Measurements from ENCODE around the gene PIK3R4. TPM values are rescaled to one million over a fixed set of nuclear protein-coding genes. Genes with fewer than 3 reads are reported as not detected.

PIK3R4 gene
- total RNA-seq, 1 donor from 2014 or later, result 21.9 TPM

DNA sequence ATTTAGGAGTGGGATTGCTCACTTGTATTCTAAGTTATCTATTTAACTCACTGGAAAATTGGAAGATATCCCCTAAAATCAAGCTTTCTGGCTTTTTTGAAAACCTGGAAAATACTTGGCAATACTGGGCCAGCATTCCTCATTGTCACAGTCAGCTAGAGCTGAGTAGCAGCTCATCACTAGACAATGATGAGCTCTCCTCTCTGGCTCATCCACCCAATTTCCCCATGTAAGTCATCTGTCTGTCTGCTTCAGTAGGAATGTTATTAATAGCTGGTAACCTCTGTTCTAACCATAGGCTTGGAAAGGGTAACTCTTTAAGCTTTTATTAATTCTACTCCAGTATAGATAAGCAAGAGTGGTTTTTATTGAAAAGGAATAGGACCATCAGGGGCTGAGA lies 39.7 kb upstream of the PIK3R4 start:
- no peak for DNase-seq (ENCODE audit: extremely low spot score, unreplicated experiment)
- H3K9me3 Mint-ChIP-seq (ENCODE audit: unreplicated experiment), result no peaks in the 10 kb centered on the region
- TF ChIP-seq, protein P1, sequence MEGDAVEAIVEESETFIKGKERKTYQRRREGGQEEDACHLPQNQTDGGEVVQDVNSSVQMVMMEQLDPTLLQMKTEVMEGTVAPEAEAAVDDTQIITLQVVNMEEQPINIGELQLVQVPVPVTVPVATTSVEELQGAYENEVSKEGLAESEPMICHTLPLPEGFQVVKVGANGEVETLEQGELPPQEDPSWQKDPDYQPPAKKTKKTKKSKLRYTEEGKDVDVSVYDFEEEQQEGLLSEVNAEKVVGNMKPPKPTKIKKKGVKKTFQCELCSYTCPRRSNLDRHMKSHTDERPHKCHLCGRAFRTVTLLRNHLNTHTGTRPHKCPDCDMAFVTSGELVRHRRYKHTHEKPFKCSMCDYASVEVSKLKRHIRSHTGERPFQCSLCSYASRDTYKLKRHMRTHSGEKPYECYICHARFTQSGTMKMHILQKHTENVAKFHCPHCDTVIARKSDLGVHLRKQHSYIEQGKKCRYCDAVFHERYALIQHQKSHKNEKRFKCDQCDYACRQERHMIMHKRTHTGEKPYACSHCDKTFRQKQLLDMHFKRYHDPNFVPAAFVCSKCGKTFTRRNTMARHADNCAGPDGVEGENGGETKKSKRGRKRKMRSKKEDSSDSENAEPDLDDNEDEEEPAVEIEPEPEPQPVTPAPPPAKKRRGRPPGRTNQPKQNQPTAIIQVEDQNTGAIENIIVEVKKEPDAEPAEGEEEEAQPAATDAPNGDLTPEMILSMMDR (IDR thresholded peaks at IDR 0.05), result no peak
- H3K4me3 Mint-ChIP-seq (ENCODE audit: unreplicated experiment), result no peak overlapping the region
- peaks cover 21% of the 10 kb centered on the region for H3K27me3 Mint-ChIP-seq (ENCODE audit: unreplicated experiment)
- no peaks in the 10 kb centered on the region for H3K4me1 Mint-ChIP-seq (ENCODE audit: unreplicated experiment)
- H3K27ac Mint-ChIP-seq (ENCODE audit: unreplicated experiment), result no peak overlapping the region
- no peaks in the 10 kb centered on the region for H3K36me3 Mint-ChIP-seq (ENCODE audit: unreplicated experiment)

DNA sequence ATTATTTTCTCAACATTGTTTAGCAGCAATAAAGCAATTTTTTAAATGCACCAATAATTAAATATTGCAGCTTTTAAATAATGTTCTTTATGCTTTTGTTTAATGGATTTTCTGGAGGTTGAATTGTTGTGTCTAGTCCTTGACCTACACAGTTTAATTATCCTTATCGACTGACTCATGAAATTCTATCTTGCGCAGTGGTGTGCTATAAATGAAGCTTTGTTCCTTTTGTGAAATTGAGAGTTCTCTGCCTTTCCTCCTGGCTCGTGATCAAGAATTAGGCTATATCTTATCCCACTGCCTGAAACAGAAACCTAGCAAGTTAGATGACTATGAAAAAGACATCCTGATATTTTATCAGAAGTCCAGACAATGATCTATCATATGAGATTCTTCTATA lies 37.0 kb upstream of the PIK3R4 start:
- Mint-ChIP-seq H3K27ac (ENCODE audit: unreplicated experiment) (no peak overlapping the region), H3K36me3 (ENCODE audit: unreplicated experiment) (no peaks in the 10 kb centered on the region), H3K4me3 (ENCODE audit: unreplicated experiment) (no peak overlapping the region), H3K27me3 (ENCODE audit: unreplicated experiment) (peaks cover 23% of the 10 kb centered on the region), H3K9me3 (ENCODE audit: unreplicated experiment) (no peaks in the 10 kb centered on the region), H3K4me1 (ENCODE audit: unreplicated experiment) (no peaks in the 10 kb centered on the region)
- DNase-seq (ENCODE audit: extremely low spot score, unreplicated experiment), result no peak
- TF ChIP-seq, protein P1 (IDR thresholded peaks at IDR 0.05), result no peak

DNA sequence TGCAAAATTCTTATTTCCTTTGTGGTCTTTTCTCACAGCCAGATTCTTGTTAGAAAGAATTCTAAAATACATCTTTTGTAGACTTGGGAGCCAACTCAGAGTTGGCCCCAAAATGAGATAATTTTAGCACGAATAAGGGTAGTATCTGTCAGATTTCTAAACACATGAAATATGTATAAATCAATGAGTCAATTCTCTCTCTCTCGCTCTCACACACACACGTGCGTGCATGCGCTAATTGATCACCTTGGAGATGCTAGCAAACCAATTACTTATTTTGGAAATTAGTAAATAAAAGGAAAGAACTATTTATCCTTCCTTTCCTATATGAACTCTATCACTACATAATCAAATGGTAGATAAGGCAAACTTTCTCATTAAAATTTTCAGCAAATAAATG lies 32.9 kb upstream of the PIK3R4 start:
- peaks cover 24% of the 10 kb centered on the region for H3K27me3 Mint-ChIP-seq (ENCODE audit: unreplicated experiment)
- TF ChIP-seq, protein P1 (IDR thresholded peaks at IDR 0.05), result no peak
- no peak overlapping the region for H3K4me3 Mint-ChIP-seq (ENCODE audit: unreplicated experiment)
- H3K9me3 Mint-ChIP-seq (ENCODE audit: unreplicated experiment), result no peaks in the 10 kb centered on the region
- no peak overlapping the region for H3K27ac Mint-ChIP-seq (ENCODE audit: unreplicated experiment)
- DNase-seq (ENCODE audit: extremely low spot score, unreplicated experiment), result no peak
- no peaks in the 10 kb centered on the region for H3K36me3 Mint-ChIP-seq (ENCODE audit: unreplicated experiment)
- H3K4me1 Mint-ChIP-seq (ENCODE audit: unreplicated experiment), result no peaks in the 10 kb centered on the region

DNA sequence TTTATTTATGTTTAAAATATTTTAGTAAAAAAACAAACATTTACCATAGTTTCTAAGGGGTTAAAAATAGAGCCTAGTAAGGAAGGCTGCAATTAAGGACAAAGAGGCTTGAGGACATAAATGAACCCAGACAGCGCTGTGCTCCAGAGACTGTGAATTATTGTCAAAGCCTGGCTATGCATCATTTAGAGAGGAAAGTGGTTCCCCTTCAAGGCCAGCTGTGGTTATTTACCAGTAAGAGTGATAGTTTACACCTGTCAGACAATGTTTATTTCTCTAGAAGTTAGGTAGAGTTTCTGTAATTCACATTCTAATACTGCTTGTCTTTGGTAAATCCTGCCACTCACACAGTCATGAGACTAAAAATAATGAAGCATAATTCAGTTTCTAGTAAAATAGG lies 32.4 kb upstream of the PIK3R4 start:
- Mint-ChIP-seq H3K4me3 (ENCODE audit: unreplicated experiment) (no peak overlapping the region), H3K27ac (ENCODE audit: unreplicated experiment) (no peak overlapping the region), H3K4me1 (ENCODE audit: unreplicated experiment) (no peaks in the 10 kb centered on the region), H3K9me3 (ENCODE audit: unreplicated experiment) (no peaks in the 10 kb centered on the region), H3K36me3 (ENCODE audit: unreplicated experiment) (no peaks in the 10 kb centered on the region), H3K27me3 (ENCODE audit: unreplicated experiment) (peaks cover 25% of the 10 kb centered on the region)
- DNase-seq (ENCODE audit: extremely low spot score, unreplicated experiment), result no peak
- TF ChIP-seq, protein P1 (IDR thresholded peaks at IDR 0.05), result no peak

DNA sequence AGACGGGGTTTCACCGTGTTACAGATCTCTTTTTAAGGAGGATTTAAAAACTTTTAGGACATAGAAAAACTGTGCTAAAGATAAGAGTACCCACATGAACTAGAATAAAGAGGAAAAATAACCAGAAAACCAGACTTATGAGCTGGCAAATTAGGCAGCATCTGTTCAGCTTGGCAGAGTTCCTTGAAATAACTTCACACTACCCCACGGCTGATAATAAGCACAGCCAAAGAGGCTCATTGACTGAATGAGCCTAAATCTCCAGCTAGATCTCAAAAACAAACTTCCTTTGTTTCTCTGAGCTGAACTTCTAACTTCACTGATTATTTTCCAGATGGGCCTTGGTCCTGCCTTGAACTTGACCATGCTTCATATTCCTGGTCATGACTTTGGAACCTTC lies 26.7 kb upstream of the PIK3R4 start:
- Mint-ChIP-seq H3K36me3 (ENCODE audit: unreplicated experiment) (no peaks in the 10 kb centered on the region), H3K4me3 (ENCODE audit: unreplicated experiment) (no peak overlapping the region), H3K4me1 (ENCODE audit: unreplicated experiment) (no peaks in the 10 kb centered on the region), H3K27me3 (ENCODE audit: unreplicated experiment) (peaks cover 23% of the 10 kb centered on the region), H3K27ac (ENCODE audit: unreplicated experiment) (no peak overlapping the region), H3K9me3 (ENCODE audit: unreplicated experiment) (no peaks in the 10 kb centered on the region)
- TF ChIP-seq, protein P1 (IDR thresholded peaks at IDR 0.05), result no peak
- DNase-seq (ENCODE audit: extremely low spot score, unreplicated experiment), result no peak

Data from osteocyte (in vitro differentiated cells).